CD4-positive, CD25-positive, alpha-beta regulatory T cell (primary cell): ENCODE measurements around the gene PLPP3. TPM values are rescaled to one million over a fixed set of nuclear protein-coding genes. Genes with fewer than 3 reads are reported as not detected.
"Not testable (repeated sequence)": the region's sequence is repeated elsewhere in the genome, so short reads cannot be mapped to it uniquely, and the experiment has no call there.

Source experiments
- ATAC-seq, 2 donors: fragments of 150-1000 bp; cut with Tn5 transposase; one replicate each; pipeline ENCODE4 v1.10.0; 2021; ENCODE audit warnings: low read depth in 2 of 2, moderate number of reproducible peaks in 2 of 2, moderate library complexity in 1 of 2
- DNase-seq, 3 donors: peaks; one replicate each; pipeline versions ENCODE4 v3.0.0 to v3.0.0-alpha.2; 2012 to 2022; ENCODE audit warnings: mixed read lengths in 1 of 3
- H3K27ac ChIP-seq: one replicate; pipeline ENCODE4 v1.7.0; 2013; ENCODE audit warnings: mild to moderate bottlenecking, low read length; ENCODE audit not compliant: insufficient read depth, poor library complexity, severe bottlenecking
- H3K27me3 ChIP-seq: one replicate; pipeline ENCODE4 v1.7.0; 2013; ENCODE audit warnings: low read length; ENCODE audit not compliant: control insufficient read depth, insufficient read depth
- H3K36me3 ChIP-seq: one replicate; pipeline ENCODE4 v1.7.0; 2013; ENCODE audit warnings: mild to moderate bottlenecking, low read length, moderate library complexity; ENCODE audit not compliant: control insufficient read depth, insufficient read depth
- H3K4me1 ChIP-seq: 2 replicates; pipeline ENCODE4 v1.7.0; 2013; ENCODE audit warnings: mild to moderate bottlenecking, low read length; ENCODE audit not compliant: insufficient read depth, control insufficient read depth, poor library complexity, severe bottlenecking
- H3K4me3 ChIP-seq: one replicate; pipeline ENCODE4 v1.7.0; 2013; ENCODE audit warnings: low read depth, mild to moderate bottlenecking, low read length, moderate library complexity
- H3K9me3 ChIP-seq, 2 experiments: 1 replicate in 1 of 2; 2 replicates in 1 of 2; pipeline ENCODE4 v1.7.0; 2013; ENCODE audit warnings: low read length in 2 of 2, mild to moderate bottlenecking in 1 of 2, moderate library complexity in 1 of 2; ENCODE audit not compliant: control insufficient read depth in 2 of 2
- H3K27ac Mint-ChIP-seq, 3 donors: one replicate each; pipeline ENCODE4 v1.8.0; 2020 to 2022; ENCODE audit warnings: mild to moderate bottlenecking in 3 of 3, mixed read lengths in 3 of 3, moderate library complexity in 2 of 3
- H3K27me3 Mint-ChIP-seq: one replicate; pipeline ENCODE4 v1.8.0; 2022; ENCODE audit warnings: mild to moderate bottlenecking, mixed read lengths
- H3K36me3 Mint-ChIP-seq: one replicate; pipeline ENCODE4 v1.8.0; 2020; ENCODE audit warnings: mixed read lengths
- H3K4me1 Mint-ChIP-seq, 4 donors: one replicate each; pipeline ENCODE4 v1.8.0; 2020 to 2022; ENCODE audit warnings: mixed read lengths in 4 of 4, mild to moderate bottlenecking in 1 of 4
- H3K4me3 Mint-ChIP-seq, 4 donors: one replicate each; pipeline ENCODE4 v1.8.0; 2020 to 2022; ENCODE audit warnings: mild to moderate bottlenecking in 4 of 4, mixed read lengths in 4 of 4, moderate library complexity in 3 of 4
- H3K9me3 Mint-ChIP-seq, 7 donors: one replicate each; pipeline ENCODE4 v1.8.0; 2020 to 2022; ENCODE audit warnings: mixed read lengths in 7 of 7, mild to moderate bottlenecking in 3 of 7, moderate library complexity in 2 of 7
- polyA plus RNA-seq, 4 donors: library from polyadenylated mRNA; unstranded; fragments of 300-500 nt; fragmentation: Illumina TruSeq; gene quantifications; one replicate each; pipeline ENCODE4 v1.2.3, GENCODE V29; 2021
- total RNA-seq: library from RNA; stranded (reverse); gene quantifications from one replicate; pipeline ENCODE4 v1.2.3, GENCODE V29; 2022

The PLPP3 gene
- total and polyA plus RNA-seq, 5 donors from 2014 or later = 0.13 TPM; not detected in 4

DNA sequence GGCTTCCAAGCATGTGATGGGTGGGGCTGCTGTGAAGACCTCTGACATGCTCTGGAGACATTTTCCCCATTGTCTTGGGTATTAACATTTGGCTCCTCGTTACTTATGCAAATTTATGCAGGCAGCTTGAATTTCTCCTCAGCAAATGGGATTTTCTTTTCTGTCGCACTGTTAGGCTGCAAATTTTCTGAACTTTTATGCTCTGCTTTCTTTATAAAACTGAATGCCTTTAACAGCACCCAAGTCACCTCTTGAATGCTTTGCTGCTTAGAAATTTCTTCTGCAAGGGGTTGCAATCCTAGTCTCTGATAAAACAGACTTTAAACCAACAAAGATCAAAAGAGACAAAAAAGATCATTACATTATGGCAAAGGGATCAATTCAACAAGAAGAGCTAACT, 30.7 kb upstream of the PLPP3 start:
- not testable (repeated sequence) for H3K27me3 ChIP-seq, H3K4me3 ChIP-seq, H3K27ac ChIP-seq, H3K9me3 ChIP-seq, H3K4me1 ChIP-seq, H3K4me1 Mint-ChIP-seq, H3K27ac Mint-ChIP-seq, H3K27me3 Mint-ChIP-seq, ATAC-seq, DNase-seq, H3K36me3 ChIP-seq, H3K4me3 Mint-ChIP-seq, H3K36me3 Mint-ChIP-seq
- H3K9me3 Mint-ChIP-seq = peaks cover 0 to 18% (median 6%) of the 10 kb centered on the region in 7 donors

DNA sequence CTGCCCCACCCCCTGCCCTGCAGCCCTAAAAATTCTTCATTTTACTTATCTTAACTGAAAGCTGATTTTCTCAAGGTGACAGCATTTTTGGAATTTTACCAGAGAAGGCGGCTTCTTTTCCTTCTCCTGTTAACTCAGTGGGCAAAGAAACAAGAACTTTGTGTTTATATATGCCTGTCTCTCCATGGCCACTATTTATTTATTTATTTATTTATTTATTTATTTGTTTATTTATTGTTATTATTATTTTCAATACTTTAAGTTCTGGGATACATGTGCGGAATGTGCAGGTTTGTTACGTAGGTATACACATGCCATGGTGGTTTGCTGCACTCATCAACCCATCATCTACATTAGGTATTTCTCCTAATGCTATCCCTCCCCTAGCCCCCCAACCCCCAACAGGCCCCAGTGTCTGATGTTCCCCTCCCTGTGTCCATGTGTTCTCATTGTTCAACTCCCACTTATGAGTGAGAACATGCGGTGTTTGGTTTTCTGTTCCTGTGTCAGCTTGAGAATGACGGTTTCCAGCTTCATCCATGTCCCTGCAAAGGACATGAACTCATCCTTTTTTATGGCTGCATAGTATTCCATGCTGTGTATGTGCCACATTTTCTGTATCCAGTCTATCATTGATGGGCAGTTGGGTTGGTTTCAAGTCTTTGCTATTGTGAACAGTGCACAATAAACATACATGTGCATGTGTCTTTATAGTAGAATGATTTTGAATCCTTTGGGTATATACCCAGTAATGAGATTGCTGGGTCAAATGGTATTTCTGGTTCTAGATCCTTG, 16.2 kb upstream of the PLPP3 start:
- DNase-seq, H3K36me3 Mint-ChIP-seq, H3K27ac Mint-ChIP-seq, H3K36me3 ChIP-seq, H3K27me3 ChIP-seq, H3K4me1 ChIP-seq, H3K4me3 Mint-ChIP-seq, H3K9me3 Mint-ChIP-seq, H3K4me1 Mint-ChIP-seq, ATAC-seq, H3K27ac ChIP-seq, H3K9me3 ChIP-seq, H3K4me3 ChIP-seq, H3K27me3 Mint-ChIP-seq: not testable (repeated sequence)

DNA sequence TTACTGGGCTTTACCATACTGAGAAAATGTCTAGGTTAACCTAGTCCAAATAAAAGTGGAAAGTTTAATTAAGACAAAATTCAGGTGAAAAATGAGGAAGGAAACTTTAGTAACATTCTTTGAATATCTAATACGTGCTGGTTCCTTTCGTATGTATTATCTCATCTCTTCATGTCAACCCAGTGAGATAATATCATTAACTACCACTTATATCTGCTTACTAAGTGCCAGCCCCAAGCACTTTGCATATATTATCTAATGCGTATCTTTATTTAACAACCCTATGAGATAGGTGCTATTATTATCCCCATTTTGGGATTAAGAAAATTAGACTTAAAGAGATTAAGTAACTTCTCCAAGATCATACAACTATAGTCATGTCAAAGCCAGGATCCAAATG, 12.5 kb upstream of the PLPP3 start:
- Mint-ChIP-seq H3K27ac (no peak overlapping the region), H3K4me1 (no peaks in the 10 kb centered on the region), H3K4me3 (no peak overlapping the region), H3K27me3 (peaks cover 10% of the 10 kb centered on the region), H3K36me3 (no peaks in the 10 kb centered on the region), H3K9me3 (peaks cover 0 to 11% (median 5%) of the 10 kb centered on the region in 7 donors)
- H3K4me3 ChIP-seq = no peak overlapping the region
- no peaks in the 10 kb centered on the region for H3K36me3 ChIP-seq
- DNase-seq (no peak), ATAC-seq (no peak)
- no peak overlapping the region for H3K27ac ChIP-seq
- H3K27me3 ChIP-seq = no peaks in the 10 kb centered on the region
- H3K9me3 ChIP-seq = no peaks in the 10 kb centered on the region
- no peaks in the 10 kb centered on the region for H3K4me1 ChIP-seq

DNA sequence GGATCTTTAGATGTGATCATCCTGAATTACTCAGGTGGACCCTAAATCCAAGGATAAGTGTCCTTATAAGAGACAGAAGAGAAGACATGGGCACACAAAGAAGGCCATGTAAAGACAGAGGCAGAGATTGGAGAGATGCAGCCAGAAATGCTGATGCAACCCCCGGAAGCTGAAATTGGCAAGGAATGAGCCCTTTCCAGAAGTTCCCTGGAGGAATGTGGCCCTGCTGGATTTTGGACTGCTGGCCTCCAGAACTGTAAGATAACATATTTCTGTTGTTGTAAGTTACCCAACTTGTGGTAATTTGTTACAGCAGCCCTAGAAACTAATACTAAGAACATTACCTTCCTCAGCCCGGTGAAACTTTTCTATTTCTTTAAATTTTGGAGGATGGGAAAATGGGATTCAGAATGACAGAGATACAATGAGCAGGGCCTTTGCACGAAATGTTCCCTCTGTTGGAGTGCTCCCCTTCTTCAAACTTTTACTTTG, 11.2 kb upstream of the PLPP3 start:
- peaks cover 0 to 11% (median 4%) of the 10 kb centered on the region in 7 donors for H3K9me3 Mint-ChIP-seq
- peaks cover 10% of the 10 kb centered on the region for H3K27me3 Mint-ChIP-seq
- H3K27ac ChIP-seq = no peak overlapping the region
- H3K27me3 ChIP-seq = no peaks in the 10 kb centered on the region
- no peaks in the 10 kb centered on the region for H3K36me3 Mint-ChIP-seq
- ATAC-seq (no peak), DNase-seq (no peak)
- no peaks in the 10 kb centered on the region for H3K4me1 Mint-ChIP-seq
- no peak overlapping the region for H3K4me3 Mint-ChIP-seq
- no peaks in the 10 kb centered on the region for H3K9me3 ChIP-seq
- no peak overlapping the region for H3K4me3 ChIP-seq
- peak overlapping the region in 1 of 3 donors; percentile 67 for H3K27ac Mint-ChIP-seq
- no peaks in the 10 kb centered on the region for H3K36me3 ChIP-seq
- no peaks in the 10 kb centered on the region for H3K4me1 ChIP-seq

DNA sequence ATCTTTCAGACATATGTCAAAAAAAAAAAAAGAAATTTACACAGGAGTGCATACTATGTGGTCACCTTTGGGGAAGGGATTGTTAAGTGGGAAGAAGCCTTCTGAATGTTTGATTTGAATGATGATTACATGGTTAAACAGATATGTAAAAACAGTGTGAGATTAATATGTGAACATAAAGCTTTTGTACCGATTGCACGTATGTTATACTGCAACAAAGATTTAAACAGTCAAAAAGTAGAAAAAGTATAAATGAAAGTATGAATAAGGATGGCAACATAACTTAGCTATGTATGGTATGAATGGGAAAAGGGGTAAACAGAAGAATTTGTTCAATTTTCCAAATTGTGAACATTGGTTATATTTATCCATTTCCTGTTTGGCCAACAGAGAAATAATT, 10.0 kb upstream of the PLPP3 start:
- no peaks in the 10 kb centered on the region for H3K4me1 Mint-ChIP-seq
- no peak overlapping the region for H3K4me3 Mint-ChIP-seq
- H3K27me3 ChIP-seq = no peaks in the 10 kb centered on the region
- peaks cover 0 to 11% (median 3%) of the 10 kb centered on the region in 7 donors for H3K9me3 Mint-ChIP-seq
- no peak overlapping the region for H3K27ac Mint-ChIP-seq
- no peak for DNase-seq
- no peaks in the 10 kb centered on the region for H3K4me1 ChIP-seq
- no peaks in the 10 kb centered on the region for H3K36me3 Mint-ChIP-seq
- H3K27me3 Mint-ChIP-seq = peaks cover 10% of the 10 kb centered on the region
- H3K27ac ChIP-seq = no peak overlapping the region
- no peaks in the 10 kb centered on the region for H3K9me3 ChIP-seq
- ATAC-seq = no peak
- no peak overlapping the region for H3K4me3 ChIP-seq
- no peaks in the 10 kb centered on the region for H3K36me3 ChIP-seq

DNA sequence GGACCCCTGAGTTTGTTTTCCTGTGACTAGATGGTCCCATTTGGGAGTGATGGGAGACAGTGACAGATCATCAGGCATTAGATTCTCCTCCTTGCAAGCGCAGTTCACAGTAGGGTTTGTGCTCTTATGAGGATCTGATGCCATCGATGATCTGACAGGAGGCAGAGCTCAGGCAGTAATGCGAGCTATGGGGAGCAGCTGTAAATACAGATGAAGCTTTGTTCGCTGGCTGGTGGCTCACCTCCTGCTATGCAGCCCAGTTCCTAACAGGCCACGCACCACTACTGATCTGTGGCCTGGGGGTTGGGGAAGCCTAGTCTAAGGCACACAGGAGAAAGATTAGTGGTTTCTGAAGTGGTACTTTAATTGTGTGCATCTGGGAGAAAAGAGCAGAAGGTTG, 7.1 kb upstream of the PLPP3 start:
- no peak overlapping the region for H3K27ac ChIP-seq
- H3K27me3 Mint-ChIP-seq = peaks cover 6% of the 10 kb centered on the region
- H3K27me3 ChIP-seq = no peaks in the 10 kb centered on the region
- no peaks in the 10 kb centered on the region for H3K36me3 ChIP-seq
- ATAC-seq (no peak), DNase-seq (no peak)
- H3K4me3 Mint-ChIP-seq = no peak overlapping the region
- no peaks in the 10 kb centered on the region for H3K4me1 Mint-ChIP-seq
- H3K4me3 ChIP-seq = no peak overlapping the region
- H3K9me3 Mint-ChIP-seq = peaks cover 0 to 6% (median 2%) of the 10 kb centered on the region in 7 donors
- H3K36me3 Mint-ChIP-seq = no peaks in the 10 kb centered on the region
- H3K4me1 ChIP-seq = no peaks in the 10 kb centered on the region
- H3K27ac Mint-ChIP-seq = no peak overlapping the region
- no peaks in the 10 kb centered on the region for H3K9me3 ChIP-seq

DNA sequence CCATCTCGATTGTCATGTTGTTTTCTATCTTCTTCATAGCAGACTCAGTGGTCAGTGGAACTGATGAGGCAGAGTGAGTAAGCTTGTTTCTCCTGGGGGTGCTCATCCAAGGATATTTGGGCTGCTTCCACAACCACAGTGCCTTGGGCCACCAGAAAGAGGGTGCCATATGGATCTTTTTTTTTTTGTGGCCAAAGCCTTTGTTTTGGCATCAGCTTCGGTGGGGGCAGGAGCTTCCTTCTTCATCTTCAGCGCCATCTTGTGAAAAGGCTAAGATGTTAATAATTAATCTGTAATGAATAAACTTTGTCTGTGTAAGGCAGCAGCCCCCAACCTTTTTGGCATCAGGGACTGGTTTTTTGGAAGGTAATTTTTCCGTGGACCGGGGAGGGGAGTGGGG, 6.6 kb upstream of the PLPP3 start:
- H3K36me3 ChIP-seq = no peaks in the 10 kb centered on the region
- Mint-ChIP-seq H3K27me3 (peaks cover 6% of the 10 kb centered on the region), H3K27ac (no peak overlapping the region), H3K36me3 (no peaks in the 10 kb centered on the region), H3K9me3 (peaks cover 0 to 4% (median 3%) of the 10 kb centered on the region in 7 donors), H3K4me3 (no peak overlapping the region), H3K4me1 (no peaks in the 10 kb centered on the region)
- no peak for ATAC-seq
- no peaks in the 10 kb centered on the region for H3K27me3 ChIP-seq
- H3K9me3 ChIP-seq = no peaks in the 10 kb centered on the region
- DNase-seq = no peak
- no peak overlapping the region for H3K4me3 ChIP-seq
- H3K4me1 ChIP-seq = no peaks in the 10 kb centered on the region
- no peak overlapping the region for H3K27ac ChIP-seq
